H1 (cell line): ENCODE measurements around the gene ARHGAP26. TPM values are rescaled to one million over a fixed set of nuclear protein-coding genes. Genes with fewer than 3 reads are reported as not detected.

Experiments
- GTF2F1 ChIP-seq: IDR thresholded peaks from 2 replicates; pipeline ENCODE4 v1.6.1; 2012; ENCODE audit warnings: low read depth, low read length, improper control_type of control experiment, borderline replicate concordance
- KDM4A ChIP-seq: IDR thresholded peaks from one replicate; pipeline ENCODE4 v1.7.1; 2012; ENCODE audit warnings: low read depth, mild to moderate bottlenecking, moderate library complexity, low read length, inconsistent platforms; ENCODE audit not compliant: severe bottlenecking
- NANOG ChIP-seq: IDR thresholded peaks from 2 replicates; pipeline ENCODE4 v1.6.1; 2011; ENCODE audit warnings: low read length, low read depth, mild to moderate bottlenecking, inconsistent platforms; ENCODE audit not compliant: insufficient read depth, poor library complexity, severe bottlenecking
- RAD21 ChIP-seq, 2 experiments: IDR thresholded peaks in 1 of 2; conservative IDR thresholded peaks in 1 of 2; 2 replicates each; pipeline ENCODE4 v1.6.1; 2011; ENCODE audit warnings: low read depth in 2 of 2, low read length in 2 of 2, improper control_type of control experiment in 1 of 2, inconsistent platforms in 1 of 2, mild to moderate bottlenecking in 1 of 2, moderate library complexity in 1 of 2
- SIN3A ChIP-seq, 2 experiments: IDR thresholded peaks in 1 of 2; conservative IDR thresholded peaks in 1 of 2; 2 replicates each; pipeline ENCODE4 v1.6.1; 2011 to 2012; ENCODE audit warnings: low read length in 2 of 2, improper control_type of control experiment in 1 of 2, low read depth in 1 of 2, mild to moderate bottlenecking in 1 of 2
- YY1 ChIP-seq: IDR thresholded peaks from 2 replicates; pipeline ENCODE4 v1.6.1; 2011; ENCODE audit warnings: low read depth, mild to moderate bottlenecking, low read length
- polyA plus RNA-seq, 7 experiments: library from polyadenylated mRNA; depleted of rRNA in 3 of 7; stranded (reverse) in 5 of 7; unstranded in 2 of 7; fragments of >200 nt in 5 of 7; fragments of 200-250 nt in 2 of 7; gene quantifications; 1 replicate in 5 of 7; 2 replicates in 1 of 7; 4 replicates in 1 of 7; pipeline versions ENCODE4 v1.2.1 to v1.2.3, GENCODE V29; 2011 to 2013; ENCODE audit warnings: missing spikeins in 2 of 7, mixed read lengths in 2 of 7
- total RNA-seq: library from RNA; stranded (reverse); fragmentation: NEBNext Ultra II Directional; extraction: Animal tissue kit (Norgen Biotek cat#: 25700); gene quantifications from 2 replicates; pipeline ENCODE4 v1.2.1, GENCODE V29; 2021

The ARHGAP26 gene
- total and polyA plus RNA-seq, 2 of the 8 experiments (the other 6 are each of a cell fraction or from before 2014, with no cell fraction given), result 7.1 to 24.8 TPM

GRCh38 chr5:143166661-143167420 lies 396.7 kb downstream of the ARHGAP26 start (continued):
- no peak for TF ChIP-seq KDM4A
- no peak for TF ChIP-seq RAD21 (IDR thresholded peaks at IDR 0.05 in 1 of 2, conservative IDR thresholded peaks at IDR 0.05 in 1 of 2; ENCODE audit: low read depth in 2 of 2, low read length in 2 of 2)
- TF ChIP-seq NANOG, result no peak
- TF ChIP-seq GTF2F1, result no peak
- no peak for TF ChIP-seq SIN3A (conservative IDR thresholded peaks at IDR 0.05 in 1 of 2, IDR thresholded peaks at IDR 0.05 in 1 of 2; ENCODE audit: low read depth in 1 of 2, low read length in 2 of 2)
- TF ChIP-seq YY1, result no peak
- TF ChIP-seq, all 59 proteins: peak for 0
